CD4-positive, alpha-beta T cell treated with Interleukin-12 subunit alpha and Interleukin-12 subunit beta, for 1 hour (primary cell): ENCODE measurements around the gene TFPI.
"Not testable (repeated sequence)": the region's sequence is repeated elsewhere in the genome, so short reads cannot be mapped to it uniquely, and the experiment has no call there.

Source experiments
- DNase-seq: peaks from one replicate; pipeline ENCODE4 v3.0.0-alpha.2; 2020

The TFPI gene

GRCh38 chr2:187552828-187553681 is 1.2 kb downstream of the TFPI start:
- no peak for DNase-seq

GRCh38 chr2:187552381-187552780 is 1.9 kb downstream of the TFPI start:
- DNase-seq, result no peak

GRCh38 chr2:187550857-187551256 is 3.4 kb downstream of the TFPI start:
- no peak for DNase-seq

DNA sequence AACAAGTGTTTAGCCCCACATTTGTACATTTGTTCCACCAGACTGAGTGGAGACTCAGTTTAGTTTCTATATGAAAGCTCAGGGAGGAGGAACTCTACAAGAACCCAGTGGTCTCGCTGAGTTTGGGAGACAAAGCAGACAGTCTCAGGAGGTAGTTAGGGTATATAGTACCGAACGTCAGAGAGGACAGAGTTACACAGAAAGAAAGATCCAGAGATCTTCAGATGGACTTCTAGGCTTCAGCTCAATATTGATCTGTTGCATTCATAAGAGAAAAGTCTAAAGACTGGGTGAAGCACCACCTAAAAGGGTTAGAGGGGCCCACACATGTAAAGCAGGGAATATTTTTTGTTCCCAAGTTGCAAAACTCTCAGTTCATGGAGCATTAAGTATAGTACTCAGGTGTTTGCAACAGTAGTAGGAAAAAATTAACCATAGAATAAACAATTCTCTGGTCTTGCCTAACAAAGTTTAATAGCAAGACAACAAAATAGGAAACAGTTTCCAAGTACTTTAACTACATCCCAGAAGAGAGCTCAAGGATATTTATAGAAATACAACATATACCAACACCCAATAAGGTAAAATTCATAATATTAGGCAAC is 4.2 kb downstream of the TFPI start:
- no peak for DNase-seq

GRCh38 chr2:187549193-187549592 is 5.0 kb downstream of the TFPI start:
- DNase-seq, result no peak

GRCh38 chr2:187548656-187549055 is 5.6 kb downstream of the TFPI start:
- DNase-seq, result no peak

GRCh38 chr2:187547353-187547979 is 6.8 kb downstream of the TFPI start:
- DNase-seq, result no peak

- DNase-seq, result no peak
Measured at GRCh38 chr2:187546762-187547333, 7.4 kb downstream of the TFPI start.

DNA sequence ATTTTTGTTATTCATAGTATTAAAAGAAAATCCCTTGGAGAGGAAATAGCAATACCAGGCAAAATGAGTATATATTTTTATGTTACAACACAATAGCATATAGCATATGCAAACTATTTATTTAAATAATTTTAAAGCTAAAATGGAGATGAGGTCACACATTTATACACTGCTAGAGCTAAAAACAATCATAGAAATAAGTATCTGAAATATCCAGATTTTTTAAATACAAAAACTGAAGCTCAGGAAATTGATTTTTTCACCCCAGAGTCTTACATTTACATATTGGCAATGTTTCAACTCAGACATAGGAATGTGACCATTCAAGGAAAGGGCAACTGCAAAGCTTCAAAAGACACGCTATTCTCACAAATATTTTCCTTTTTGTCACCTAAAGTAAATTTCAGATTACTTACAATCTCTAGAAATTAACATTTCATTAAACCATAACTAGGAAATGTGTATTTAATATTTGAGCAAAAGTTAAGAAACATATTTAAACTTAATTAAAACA is 8.9 kb downstream of the TFPI start:
- no peak for DNase-seq

DNA sequence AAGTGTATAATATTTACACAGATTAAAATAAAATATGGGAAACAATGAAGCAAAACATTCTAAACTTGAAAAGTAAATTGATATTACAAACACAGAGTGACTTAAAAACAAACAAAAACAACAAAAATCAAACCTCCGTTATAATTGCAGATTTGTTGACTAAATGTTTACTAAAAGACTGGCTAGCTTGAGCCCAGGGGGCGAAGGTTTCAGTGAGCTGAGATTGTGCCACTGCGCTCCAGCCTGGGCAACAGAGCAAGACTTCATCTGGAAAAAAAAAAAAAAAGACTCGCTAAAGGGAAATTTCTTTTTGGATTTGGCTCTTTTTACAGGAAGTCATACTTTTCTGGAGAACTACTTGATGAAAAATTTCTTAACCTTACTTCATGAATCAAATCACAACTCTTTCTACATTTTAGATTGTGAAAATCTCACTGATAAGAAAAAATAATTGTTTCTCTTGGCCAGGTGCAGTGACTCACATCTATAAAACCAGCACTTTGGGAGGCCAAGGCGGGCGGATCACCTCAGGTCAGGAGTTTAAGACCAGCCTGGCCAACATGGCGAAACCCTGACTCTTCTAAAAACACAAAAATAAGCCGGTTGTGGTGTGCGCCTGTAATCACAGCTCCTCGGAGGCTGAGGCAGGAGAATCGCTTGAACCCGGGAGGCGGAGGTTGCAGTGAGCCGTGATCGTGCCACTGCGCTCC is 9.7 kb downstream of the TFPI start:
- DNase-seq, result no peak

DNA sequence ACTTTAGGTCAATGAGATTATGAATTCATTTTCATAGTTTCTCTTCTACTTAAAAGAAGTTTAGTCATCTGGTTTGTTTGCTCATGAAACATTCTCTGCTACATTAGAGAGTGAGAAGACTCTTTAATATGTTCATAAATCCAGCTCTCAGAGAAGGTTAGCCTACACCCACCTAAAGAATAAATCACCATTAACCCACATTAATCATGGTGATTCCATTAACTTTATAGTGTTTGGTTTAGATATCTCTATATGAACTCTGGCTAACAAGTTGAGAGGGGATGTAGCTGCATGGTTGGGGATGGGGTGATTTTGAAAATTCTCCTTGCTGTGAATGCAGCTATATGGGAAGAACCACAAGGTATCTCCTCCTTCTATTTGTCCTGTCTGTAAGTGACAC is 10.7 kb downstream of the TFPI start:
- no peak for DNase-seq

DNA sequence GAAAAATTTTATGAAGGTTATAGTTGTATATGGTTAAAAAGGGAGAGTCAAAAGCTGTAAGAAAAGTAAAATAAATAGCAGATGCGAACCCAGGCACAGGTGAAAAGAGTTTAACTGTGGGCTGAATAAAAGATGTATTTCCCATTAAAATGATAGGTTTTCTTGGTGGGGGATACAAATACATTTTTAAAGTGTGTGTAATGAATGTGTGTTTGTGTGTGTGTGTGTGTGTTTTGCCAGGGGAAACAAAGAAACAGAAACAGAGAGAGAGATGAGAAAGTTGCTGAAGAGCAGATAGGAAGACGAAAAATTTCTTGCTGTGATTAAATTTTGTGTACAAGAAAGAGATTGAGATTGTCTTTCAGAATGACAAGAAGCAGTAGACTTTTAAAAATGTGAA is 12.1 kb downstream of the TFPI start:
- DNase-seq, result no peak

- no peak for DNase-seq
Measured at GRCh38 chr2:187541086-187542085, 12.8 kb downstream of the TFPI start.

DNA sequence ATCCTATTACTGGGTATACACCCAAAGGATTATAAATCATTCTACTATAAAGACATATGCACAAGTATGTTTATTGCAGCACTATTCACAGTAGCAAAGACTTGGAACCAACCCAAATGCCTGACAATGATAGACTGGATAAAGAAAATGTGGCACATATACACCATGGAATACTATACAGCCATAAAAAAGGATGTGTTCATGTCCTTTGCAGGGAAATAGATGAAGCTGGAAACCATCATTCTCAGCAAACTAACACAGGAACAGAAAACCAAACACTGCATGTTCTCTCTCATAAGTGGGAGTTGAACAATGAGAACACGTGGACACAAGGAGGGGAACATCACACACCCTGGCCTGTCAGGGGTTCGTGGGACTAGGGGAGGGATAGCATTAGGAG is 16.0 kb downstream of the TFPI start:
- not testable (repeated sequence) for DNase-seq

GRCh38 chr2:187535381-187535780 is 18.9 kb downstream of the TFPI start:
- not testable (repeated sequence) for DNase-seq

GRCh38 chr2:187532333-187533120 is 21.7 kb downstream of the TFPI start:
- DNase-seq, result no peak

DNA sequence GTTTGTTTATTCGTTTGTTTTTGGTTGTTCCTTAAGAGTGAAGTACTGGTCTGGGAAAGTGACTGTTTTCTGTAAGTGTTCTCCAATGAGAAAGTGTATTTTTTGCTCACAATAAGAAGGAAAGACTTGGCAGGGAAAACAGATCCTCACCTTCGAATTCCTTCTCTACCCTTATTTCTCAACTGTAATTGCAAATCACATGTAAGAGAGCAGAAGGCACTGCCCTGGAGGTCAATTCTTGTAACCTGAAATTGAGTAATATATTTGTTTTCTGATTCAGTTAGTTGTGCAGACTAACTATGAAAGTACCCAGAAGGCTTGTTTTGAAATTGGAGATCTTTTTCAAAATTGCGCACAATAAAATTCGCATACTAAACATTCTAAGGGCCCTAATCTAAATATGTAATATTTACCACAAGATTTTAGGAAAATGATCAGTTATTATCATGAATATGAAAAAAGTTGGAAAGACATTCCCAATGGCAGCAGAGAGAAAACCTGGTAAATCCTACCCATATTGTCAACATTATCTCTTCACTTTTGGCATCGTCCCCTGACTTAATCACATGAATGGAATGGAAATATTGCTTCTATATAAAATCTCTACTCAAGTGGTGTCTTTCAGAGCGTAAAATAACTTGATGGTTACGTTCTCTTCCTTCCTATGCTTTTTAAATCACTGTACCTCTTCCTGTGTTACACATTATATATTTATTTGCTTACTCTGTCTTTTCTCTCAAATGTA is 24.1 kb downstream of the TFPI start:
- no peak for DNase-seq

GRCh38 chr2:187529248-187529976 is 24.8 kb downstream of the TFPI start:
- no peak for DNase-seq

- DNase-seq, result no peak
Measured at GRCh38 chr2:187528042-187528441, 26.2 kb downstream of the TFPI start.
